Astrocyte of the hippocampus (primary cell): ENCODE results near the gene TPI1.
A peak's percentile ranks its signal among the peaks of the same experiment; 100 is the strongest.
"Not testable (repeated sequence)": the region's sequence is repeated elsewhere in the genome, so short reads cannot be mapped to it uniquely, and the experiment has no call there.

Experiments used
- DNase-seq: peaks from one replicate; pipeline ENCODE4 v3.0.0; 2011; ENCODE audit warnings: low read depth, low spot score

TPI1 gene

GRCh38 chr12:6894321-6894720, 27.0 kb downstream of the TPI1 start:
- DNase-seq, result no peak

DNA sequence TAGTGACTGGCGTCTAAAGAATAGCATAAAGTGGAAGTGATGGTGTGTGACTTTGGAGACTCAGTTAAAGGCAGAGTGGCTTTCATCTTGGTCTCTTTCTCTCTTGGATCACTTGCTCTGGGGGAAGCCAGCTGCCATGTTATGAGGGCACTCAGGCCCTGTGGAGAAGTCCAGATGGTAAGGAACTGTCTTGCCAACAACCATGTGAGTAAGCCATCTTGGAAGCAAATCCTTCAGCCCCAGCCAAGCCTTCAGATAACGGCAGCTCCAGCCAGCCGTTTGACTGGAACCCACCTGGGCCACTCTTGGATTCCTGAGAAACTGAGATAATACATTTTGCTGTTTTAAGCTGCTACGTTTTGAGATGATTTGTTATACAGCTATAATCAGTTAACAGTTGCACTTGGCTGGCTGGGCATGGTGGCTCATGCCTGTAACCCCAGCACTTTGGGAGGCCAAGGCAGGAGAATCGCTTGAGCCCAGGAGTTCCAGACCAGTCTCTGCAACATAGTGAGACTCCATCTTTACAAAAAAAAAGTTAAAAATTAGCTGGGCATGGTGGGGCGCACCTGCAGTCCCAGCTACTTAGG, 29.6 kb downstream of the TPI1 start:
- no peak for DNase-seq

GRCh38 chr12:6899427-6899826, 32.1 kb downstream of the TPI1 start:
- no peak for DNase-seq

DNA sequence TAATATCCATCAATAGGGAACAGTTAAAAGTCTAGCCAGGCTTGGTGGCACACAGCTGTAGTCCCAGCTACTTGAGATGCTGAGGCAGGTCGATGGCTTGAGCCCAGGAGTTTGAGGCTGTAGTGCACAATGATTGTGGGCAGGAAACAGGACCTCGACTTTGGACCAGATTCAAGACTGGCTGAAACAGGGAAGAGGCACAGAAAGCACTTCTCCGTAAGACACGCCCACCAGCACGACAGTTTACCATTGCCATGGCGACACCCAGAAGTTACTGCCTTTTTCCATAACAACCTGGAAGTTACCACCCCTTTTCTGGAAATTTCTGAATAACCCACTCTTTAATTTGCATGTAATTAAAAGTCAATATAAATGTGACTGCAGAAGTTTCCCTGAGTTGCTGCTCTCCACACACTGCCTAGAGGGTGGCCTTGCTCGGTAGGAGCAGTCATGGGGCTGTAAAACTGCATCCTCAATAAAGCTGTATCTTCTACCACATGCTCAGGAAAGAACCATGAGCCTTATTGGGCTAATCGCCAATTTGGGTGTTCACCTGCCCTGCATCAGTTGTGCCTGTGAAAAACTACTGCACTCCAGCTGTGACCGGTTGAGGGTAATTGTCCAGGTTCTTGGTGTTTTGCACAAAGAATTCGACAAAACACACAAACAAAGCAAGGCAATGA, 32.6 kb downstream of the TPI1 start:
- peak; percentile 92 for DNase-seq

DNA sequence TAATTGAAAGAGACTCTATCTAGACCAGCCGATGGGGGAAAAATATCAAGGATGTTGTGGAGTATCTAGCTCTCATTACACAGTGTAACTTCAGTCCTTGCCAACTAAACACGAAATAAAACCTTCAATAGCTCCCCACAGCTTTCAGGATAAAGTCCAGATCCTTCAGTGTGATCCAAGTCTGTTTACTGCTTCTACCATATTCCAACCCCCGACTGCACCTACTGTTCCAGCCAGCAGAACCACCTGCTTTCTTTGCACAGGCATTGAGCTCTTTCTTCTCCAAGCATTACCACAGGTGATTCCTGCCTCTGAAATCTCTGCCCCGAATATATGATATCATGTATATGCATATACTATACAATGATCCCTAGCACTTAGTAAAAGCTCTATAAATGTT, 35.1 kb downstream of the TPI1 start:
- DNase-seq, result no peak

- DNase-seq, result no peak
Measured at GRCh38 chr12:6903722-6904121, 36.4 kb downstream of the TPI1 start.

GRCh38 chr12:6904280-6905276, 37.2 kb downstream of the TPI1 start, which contains the start of gene LRRC23:
LRRC23 (plus strand) TSS chr12:6904822; CDS start chr12:6905634, 812 bp downstream.
- DNase-seq, result peak; percentile 98

DNA sequence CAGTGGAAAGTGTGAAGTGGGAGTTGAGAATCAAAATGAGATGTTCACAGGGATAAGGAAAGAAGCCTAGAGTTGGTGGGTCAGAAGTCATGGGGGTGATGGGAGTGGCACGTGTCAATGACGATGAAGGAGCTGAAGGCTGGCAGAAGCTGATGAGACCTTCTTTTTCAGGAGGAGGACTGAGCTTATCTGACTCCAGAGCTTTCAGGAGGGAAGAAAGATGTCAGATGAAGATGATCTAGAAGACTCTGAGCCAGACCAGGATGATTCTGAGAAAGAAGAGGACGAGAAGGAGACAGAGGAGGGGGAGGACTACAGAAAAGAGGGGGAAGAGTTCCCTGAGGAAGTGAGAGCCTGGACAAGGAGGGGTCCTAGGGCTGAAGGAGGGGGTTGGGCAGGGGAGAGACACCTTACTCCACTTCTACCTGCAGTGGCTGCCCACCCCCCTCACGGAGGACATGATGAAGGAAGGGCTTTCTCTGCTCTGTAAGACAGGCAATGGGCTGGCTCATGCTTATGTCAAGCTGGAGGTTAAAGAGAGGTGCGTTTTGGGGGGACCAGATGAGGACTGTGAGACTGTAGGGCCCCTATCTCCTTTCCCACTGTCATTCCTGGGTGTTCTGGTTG, 38.2 kb downstream of the TPI1 start:
- no peak for DNase-seq

DNA sequence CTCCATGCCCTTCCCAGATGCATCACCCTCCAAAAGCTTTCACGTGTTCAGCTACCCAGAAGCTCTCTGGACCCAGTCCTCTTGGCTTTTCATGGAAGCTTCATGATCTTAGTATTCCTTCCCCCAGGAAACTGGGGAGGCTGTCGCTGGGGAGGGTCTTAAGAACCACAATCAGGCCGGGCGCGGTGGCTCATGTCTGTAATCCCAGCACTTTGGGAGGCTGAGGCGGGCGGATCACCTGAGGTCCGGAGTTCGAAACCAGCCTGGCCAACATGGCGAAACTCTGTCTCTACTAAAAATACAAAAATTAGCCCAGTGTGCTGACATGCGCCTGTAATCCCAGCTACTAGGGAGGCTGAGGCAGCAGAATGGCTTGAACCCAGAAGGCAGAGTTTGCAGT, 40.8 kb downstream of the TPI1 start:
- not testable (repeated sequence) for DNase-seq

DNA sequence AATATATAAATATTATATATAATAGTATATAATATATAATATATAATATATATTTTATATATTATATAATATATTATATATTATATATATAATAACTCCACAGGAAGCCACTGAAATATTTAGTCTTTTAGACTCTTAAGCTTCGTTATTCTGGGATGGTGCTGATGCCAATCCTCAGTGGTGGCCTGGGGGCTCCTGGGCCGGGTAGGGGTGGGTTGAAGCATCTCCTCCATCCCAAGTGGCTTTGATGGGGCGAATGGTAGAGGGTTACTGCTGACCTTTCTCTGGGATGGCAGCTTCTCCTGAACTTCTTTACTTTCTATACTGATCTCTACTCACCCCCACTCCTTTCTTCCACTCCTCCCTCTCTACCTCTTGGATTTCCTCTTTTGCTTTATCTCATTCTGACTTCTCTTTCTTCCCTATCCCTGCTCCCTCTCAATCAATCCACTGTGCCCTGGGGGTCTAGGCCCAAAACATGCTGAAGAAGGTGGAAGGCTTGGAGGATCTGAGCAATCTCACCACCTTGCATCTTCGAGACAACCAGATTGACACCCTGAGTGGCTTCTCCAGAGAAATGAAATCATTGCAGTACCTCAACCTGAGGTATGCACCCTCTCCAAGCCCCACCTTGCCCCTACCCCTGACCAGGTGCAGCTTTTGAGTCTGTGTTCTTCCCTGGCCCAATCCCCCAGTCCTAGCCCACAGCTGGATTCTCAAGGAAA, 42.3 kb downstream of the TPI1 start:
- DNase-seq, result no peak

DNA sequence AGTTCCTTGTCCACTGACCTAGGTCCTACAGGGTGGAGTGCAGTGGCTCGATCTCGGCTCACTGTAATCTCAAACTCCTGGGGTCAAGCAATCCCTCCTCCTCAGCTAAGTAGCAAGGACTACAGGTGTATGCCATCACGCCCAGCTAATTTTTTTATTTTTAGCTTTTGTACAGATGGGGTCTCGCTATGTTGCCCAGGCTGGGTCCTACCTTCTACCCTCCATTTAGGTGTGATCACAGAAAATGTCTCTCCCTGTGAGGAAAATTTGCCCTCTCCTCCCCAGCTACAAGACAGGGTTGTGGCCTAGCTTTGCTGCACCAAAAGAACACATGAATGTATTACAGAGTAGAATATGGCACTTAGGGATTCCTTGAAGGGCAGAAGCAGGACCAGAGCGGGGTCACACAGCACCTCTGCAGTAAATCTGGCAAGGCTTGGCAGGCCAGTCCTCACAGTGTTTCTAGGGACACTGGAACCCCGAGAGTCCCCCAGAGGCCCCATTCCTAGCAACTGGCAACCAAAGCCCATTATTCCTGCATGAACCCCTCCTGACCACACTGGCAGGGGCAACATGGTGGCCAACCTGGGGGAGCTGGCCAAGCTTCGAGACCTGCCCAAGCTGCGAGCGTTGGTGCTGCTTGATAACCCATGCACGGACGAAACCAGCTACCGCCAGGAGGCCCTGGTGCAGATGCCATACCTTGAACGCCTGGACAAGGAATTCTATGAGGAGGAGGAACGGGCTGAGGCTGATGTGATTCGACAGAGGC, 45.0 kb downstream of the TPI1 start:
- DNase-seq, result no peak

DNA sequence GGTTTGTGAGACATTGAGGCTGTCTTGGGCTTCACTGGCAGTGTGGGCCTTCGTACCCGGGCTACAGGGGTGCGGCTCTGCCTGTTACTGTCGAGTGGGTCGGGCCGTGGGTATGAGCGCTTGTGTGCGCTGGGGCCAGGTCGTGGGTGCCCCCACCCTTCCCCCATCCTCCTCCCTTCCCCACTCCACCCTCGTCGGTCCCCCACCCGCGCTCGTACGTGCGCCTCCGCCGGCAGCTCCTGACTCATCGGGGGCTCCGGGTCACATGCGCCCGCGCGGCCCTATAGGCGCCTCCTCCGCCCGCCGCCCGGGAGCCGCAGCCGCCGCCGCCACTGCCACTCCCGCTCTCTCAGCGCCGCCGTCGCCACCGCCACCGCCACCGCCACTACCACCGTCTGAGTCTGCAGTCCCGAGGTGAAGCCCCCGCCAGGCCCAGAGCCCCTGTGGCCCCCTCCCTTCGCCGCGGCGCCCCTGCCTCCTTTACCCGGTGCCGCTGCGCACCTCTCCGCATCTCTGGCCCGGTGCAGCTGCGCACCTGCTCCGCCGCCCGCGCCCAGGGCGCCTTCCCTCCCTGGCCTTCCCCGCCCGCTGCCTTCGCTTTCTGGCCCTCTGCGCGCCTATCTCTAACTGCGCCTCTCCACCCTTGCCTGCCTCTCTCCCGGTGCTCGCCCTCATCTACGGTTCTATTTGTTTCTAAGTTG, 47.1 kb downstream of the TPI1 start, which contains the start of gene ENO2:
ENO2 (plus strand) TSS at position 335 of the 701 bp plus-strand sequence. CDS start 1,253 bp downstream, outside the sequence.
- DNase-seq, result peak; percentile 82

- no peak for DNase-seq
Measured at GRCh38 chr12:6914947-6915788, 47.8 kb downstream of the TPI1 start.

DNA sequence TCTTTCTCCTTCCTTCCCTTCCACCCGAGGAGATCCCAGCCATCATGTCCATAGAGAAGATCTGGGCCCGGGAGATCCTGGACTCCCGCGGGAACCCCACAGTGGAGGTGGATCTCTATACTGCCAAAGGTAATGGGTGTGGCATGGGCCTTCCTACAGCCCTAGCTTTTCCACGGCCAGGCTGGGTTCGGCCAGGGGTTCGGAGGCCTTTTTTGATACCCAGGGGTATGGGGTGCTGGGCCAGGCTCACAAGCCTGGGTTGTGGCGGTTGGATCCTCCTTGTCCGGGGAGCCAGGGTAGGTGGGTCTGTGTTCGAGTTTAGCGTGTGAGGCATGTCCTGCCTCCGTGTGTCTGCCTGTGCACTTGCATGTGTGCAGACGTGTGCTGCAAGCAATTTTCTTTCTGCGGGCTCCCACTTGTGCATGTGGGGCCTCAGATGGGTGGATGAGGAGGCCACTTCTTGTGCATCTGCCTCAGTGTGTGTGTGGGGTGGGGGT, 48.5 kb downstream of the TPI1 start:
- no peak for DNase-seq

DNA sequence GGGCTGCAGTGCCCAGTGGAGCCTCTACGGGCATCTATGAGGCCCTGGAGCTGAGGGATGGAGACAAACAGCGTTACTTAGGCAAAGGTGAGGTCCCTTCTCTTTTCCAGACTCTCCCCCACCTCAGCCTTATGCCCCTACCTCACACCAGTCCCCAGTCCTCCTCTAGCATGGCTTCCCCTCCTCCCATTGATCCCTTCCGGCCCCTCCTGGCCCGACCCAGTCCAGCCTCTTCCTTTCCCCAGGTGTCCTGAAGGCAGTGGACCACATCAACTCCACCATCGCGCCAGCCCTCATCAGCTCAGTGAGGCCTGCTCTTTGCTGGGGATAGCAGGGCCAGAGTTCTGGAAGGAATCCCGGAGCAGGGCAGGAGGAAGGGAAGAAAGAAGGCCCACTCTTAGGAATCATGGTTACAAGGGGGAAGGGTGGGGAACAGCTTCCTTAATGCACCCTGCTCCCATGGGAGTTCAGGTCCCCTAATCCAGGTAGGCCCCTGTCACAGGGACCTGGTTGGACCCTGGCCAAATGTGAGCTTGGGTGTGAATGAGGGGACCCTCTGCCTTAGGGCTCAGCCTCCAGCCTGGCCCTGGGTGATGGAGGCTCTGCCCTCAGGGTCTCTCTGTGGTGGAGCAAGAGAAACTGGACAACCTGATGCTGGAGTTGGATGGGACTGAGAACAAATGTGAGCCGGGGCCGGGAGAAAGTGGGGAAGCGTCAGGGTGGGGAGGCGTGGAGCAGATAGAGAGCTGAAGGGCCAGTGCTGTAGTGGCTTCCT, 49.3 kb downstream of the TPI1 start:
- no peak for DNase-seq

DNA sequence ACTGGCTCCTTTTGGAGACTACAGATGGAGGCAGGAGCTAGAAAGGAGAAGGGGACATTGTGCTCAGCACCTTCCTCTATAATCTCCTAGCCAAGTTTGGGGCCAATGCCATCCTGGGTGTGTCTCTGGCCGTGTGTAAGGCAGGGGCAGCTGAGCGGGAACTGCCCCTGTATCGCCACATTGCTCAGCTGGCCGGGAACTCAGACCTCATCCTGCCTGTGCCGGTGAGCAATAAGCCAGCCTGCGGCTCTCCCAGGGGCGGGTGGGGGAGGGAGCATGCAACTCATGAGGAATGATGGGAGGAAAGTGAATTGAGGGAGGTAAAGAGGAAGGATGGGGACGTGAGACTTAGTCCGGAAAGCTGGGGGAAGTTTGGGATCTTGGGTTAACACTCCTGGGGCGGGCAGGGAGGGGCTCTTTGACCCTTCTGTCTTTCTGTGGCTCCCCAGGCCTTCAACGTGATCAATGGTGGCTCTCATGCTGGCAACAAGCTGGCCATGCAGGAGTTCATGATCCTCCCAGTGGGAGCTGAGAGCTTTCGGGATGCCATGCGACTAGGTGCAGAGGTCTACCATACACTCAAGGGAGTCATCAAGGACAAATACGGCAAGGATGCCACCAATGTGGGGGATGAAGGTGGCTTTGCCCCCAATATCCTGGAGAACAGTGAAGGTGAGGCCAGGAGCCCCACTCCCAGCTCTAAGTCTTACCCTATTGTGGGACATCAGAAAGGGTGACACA, 50.3 kb downstream of the TPI1 start:
- peak; percentile 68 for DNase-seq

GRCh38 chr12:6919588-6919987, 52.3 kb downstream of the TPI1 start:
- no peak for DNase-seq
